Measurements from ENCODE around the gene TNFRSF1A.

The TNFRSF1A gene

GRCh38 chr12:6336889-6337853, 4.7 kb downstream of the TNFRSF1A start:
- Histone ChIP-seq H3K27ac (ENCODE audit: insufficient read depth, low read depth, low read length, poor library complexity, severe bottlenecking) (peak overlapping the region; percentile 94), H3K4me3 (ENCODE audit: insufficient read depth, low read depth, low read length) (peak overlapping the region; percentile 24), H3K9me3 (ENCODE audit: control insufficient read depth, low read length) (no peaks in the 10 kb centered on the region), H3K27me3 (ENCODE audit: control insufficient read depth, insufficient read depth, low read length, poor library complexity, severe bottlenecking) (no peaks in the 10 kb centered on the region), H3K36me3 (ENCODE audit: control insufficient read depth, insufficient read depth, low read length) (peaks cover 18% of the 10 kb centered on the region), H3K4me1 (ENCODE audit: control insufficient read depth, insufficient read depth, low read length) (peaks cover 58% of the 10 kb centered on the region)
- 70 to 77% methylated on average over 15 of the region's 15 CpGs for WGBS, 2 experiments

DNA sequence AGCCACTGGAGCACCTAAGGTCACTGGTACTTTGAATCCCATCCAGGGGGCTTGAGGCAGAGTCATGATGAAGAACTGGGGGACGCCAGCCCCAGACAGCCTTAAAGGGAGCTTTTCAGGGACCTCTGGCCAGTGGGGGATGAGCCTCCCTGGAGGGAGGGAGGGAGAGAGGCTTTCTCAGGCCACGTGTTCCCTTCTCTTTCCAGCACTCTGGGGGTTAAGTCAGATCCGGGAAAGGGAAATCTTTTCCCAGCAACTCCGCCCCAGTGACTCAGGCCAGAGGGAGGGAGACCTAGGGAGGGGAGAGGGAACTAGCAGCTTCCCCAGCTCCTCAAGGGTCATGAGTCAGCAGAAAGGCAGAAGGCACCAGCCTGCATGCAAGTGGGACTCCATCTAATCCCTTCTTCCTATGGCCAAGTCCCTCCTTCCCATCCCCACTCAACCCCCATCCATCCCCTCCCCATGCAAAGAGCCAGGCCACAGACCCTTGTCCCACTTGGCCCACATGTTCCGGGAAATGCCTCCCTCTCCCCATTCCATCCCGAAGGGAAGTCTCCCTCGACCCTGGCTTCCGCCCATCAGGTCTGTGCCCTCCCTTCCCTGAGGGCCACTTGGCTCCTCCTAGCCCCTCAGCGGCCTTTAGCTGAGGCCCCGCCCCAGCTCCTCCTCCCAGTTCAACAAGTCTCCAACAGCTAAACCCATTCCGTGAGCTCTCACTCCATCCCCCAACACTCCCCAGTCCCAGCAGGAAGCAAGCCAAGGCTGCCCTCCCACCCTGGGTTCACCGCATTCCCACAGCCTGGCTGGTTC, 5.6 kb downstream of the TNFRSF1A start:
- 1% methylated on average over 12 of the region's 12 CpGs for WGBS, 2 experiments
- Histone ChIP-seq H3K4me1 (ENCODE audit: control insufficient read depth, insufficient read depth, low read length) (peaks cover 55% of the 10 kb centered on the region), H3K27me3 (ENCODE audit: control insufficient read depth, insufficient read depth, low read length, poor library complexity, severe bottlenecking) (no peaks in the 10 kb centered on the region), H3K27ac (ENCODE audit: insufficient read depth, low read depth, low read length, poor library complexity, severe bottlenecking) (peak overlapping the region; percentile 94), H3K36me3 (ENCODE audit: control insufficient read depth, insufficient read depth, low read length) (peaks cover 21% of the 10 kb centered on the region), H3K9me3 (ENCODE audit: control insufficient read depth, low read length) (no peaks in the 10 kb centered on the region), H3K4me3 (ENCODE audit: insufficient read depth, low read depth, low read length) (peak overlapping the region; percentile 24)

- no peaks in the 10 kb centered on the region for H3K27me3 ChIP-seq (ENCODE audit: control insufficient read depth, insufficient read depth, low read length, poor library complexity, severe bottlenecking)
- 31 to 33% methylated on average over 11 of the region's 11 CpGs for WGBS, 2 experiments
- H3K27ac ChIP-seq (ENCODE audit: insufficient read depth, low read depth, low read length, poor library complexity, severe bottlenecking), result peak overlapping the region; percentile 94
- peak overlapping the region; percentile 24 for H3K4me3 ChIP-seq (ENCODE audit: insufficient read depth, low read depth, low read length)
- peaks cover 52% of the 10 kb centered on the region for H3K4me1 ChIP-seq (ENCODE audit: control insufficient read depth, insufficient read depth, low read length)
- H3K9me3 ChIP-seq (ENCODE audit: control insufficient read depth, low read length), result no peaks in the 10 kb centered on the region
- peaks cover 27% of the 10 kb centered on the region for H3K36me3 ChIP-seq (ENCODE audit: control insufficient read depth, insufficient read depth, low read length)
These were observed 6.3 kb downstream of the TNFRSF1A start for GRCh38 chr12:6335451-6336078.

GRCh38 chr12:6334940-6335450, 6.9 kb downstream of the TNFRSF1A start:
- H3K9me3 ChIP-seq (ENCODE audit: control insufficient read depth, low read length), result no peaks in the 10 kb centered on the region
- H3K4me3 ChIP-seq (ENCODE audit: insufficient read depth, low read depth, low read length), result no peak overlapping the region
- peaks cover 47% of the 10 kb centered on the region for H3K4me1 ChIP-seq (ENCODE audit: control insufficient read depth, insufficient read depth, low read length)
- H3K36me3 ChIP-seq (ENCODE audit: control insufficient read depth, insufficient read depth, low read length), result peaks cover 33% of the 10 kb centered on the region
- H3K27ac ChIP-seq (ENCODE audit: insufficient read depth, low read depth, low read length, poor library complexity, severe bottlenecking), result no peak overlapping the region
- 85 to 87% methylated on average over 12 of the region's 13 CpGs for WGBS, 2 experiments
- H3K27me3 ChIP-seq (ENCODE audit: control insufficient read depth, insufficient read depth, low read length, poor library complexity, severe bottlenecking), result no peaks in the 10 kb centered on the region

- H3K4me1 ChIP-seq (ENCODE audit: control insufficient read depth, insufficient read depth, low read length), result peaks cover 40% of the 10 kb centered on the region
- H3K27ac ChIP-seq (ENCODE audit: insufficient read depth, low read depth, low read length, poor library complexity, severe bottlenecking), result no peak overlapping the region
- no peaks in the 10 kb centered on the region for H3K27me3 ChIP-seq (ENCODE audit: control insufficient read depth, insufficient read depth, low read length, poor library complexity, severe bottlenecking)
- H3K36me3 ChIP-seq (ENCODE audit: control insufficient read depth, insufficient read depth, low read length), result peaks cover 39% of the 10 kb centered on the region
- H3K4me3 ChIP-seq (ENCODE audit: insufficient read depth, low read depth, low read length), result no peak overlapping the region
- 91 to 93% methylated on average over 5 of the region's 5 CpGs for WGBS, 2 experiments
- no peaks in the 10 kb centered on the region for H3K9me3 ChIP-seq (ENCODE audit: control insufficient read depth, low read length)
These were observed 7.5 kb downstream of the TNFRSF1A start for GRCh38 chr12:6334359-6334758.

DNA sequence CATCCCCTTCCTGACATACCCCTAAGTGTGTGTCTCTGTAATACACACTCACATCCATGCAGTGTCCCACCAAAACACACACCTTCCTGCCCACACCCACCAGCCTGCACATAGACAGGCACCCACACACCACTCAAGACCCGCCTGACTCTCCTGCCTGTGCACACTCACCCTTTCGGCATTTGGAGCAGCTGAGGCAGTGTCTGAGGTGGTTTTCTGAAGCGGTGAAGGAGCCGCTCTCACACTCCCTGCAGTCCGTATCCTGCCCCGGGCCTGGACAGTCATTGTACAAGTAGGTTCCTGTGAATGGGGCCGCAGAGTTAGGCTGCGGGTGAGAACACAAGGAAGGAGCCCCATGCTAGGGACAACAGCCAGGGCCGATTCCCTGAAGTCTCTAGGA, 8.3 kb downstream of the TNFRSF1A start:
- no peak overlapping the region for H3K27ac ChIP-seq (ENCODE audit: insufficient read depth, low read depth, low read length, poor library complexity, severe bottlenecking)
- WGBS, 2 experiments, result 95 to 96% methylated on average over 9 of the region's 9 CpGs
- H3K4me3 ChIP-seq (ENCODE audit: insufficient read depth, low read depth, low read length), result no peak overlapping the region
- no peaks in the 10 kb centered on the region for H3K9me3 ChIP-seq (ENCODE audit: control insufficient read depth, low read length)
- peaks cover 37% of the 10 kb centered on the region for H3K4me1 ChIP-seq (ENCODE audit: control insufficient read depth, insufficient read depth, low read length)
- H3K27me3 ChIP-seq (ENCODE audit: control insufficient read depth, insufficient read depth, low read length, poor library complexity, severe bottlenecking), result no peaks in the 10 kb centered on the region
- H3K36me3 ChIP-seq (ENCODE audit: control insufficient read depth, insufficient read depth, low read length), result peaks cover 39% of the 10 kb centered on the region

- H3K4me1 ChIP-seq (ENCODE audit: control insufficient read depth, insufficient read depth, low read length), result peaks cover 33% of the 10 kb centered on the region
- no peak overlapping the region for H3K27ac ChIP-seq (ENCODE audit: insufficient read depth, low read depth, low read length, poor library complexity, severe bottlenecking)
- H3K4me3 ChIP-seq (ENCODE audit: insufficient read depth, low read depth, low read length), result no peak overlapping the region
- WGBS, 2 experiments, result 96 to 97% methylated on average over 9 of the region's 9 CpGs
- peaks cover 39% of the 10 kb centered on the region for H3K36me3 ChIP-seq (ENCODE audit: control insufficient read depth, insufficient read depth, low read length)
- H3K27me3 ChIP-seq (ENCODE audit: control insufficient read depth, insufficient read depth, low read length, poor library complexity, severe bottlenecking), result no peaks in the 10 kb centered on the region
- no peaks in the 10 kb centered on the region for H3K9me3 ChIP-seq (ENCODE audit: control insufficient read depth, low read length)
These were observed 8.8 kb downstream of the TNFRSF1A start for GRCh38 chr12:6333029-6333428.

GRCh38 chr12:6332459-6332858, 9.4 kb downstream of the TNFRSF1A start:
- H3K9me3 ChIP-seq (ENCODE audit: control insufficient read depth, low read length), result no peaks in the 10 kb centered on the region
- H3K27ac ChIP-seq (ENCODE audit: insufficient read depth, low read depth, low read length, poor library complexity, severe bottlenecking), result no peak overlapping the region
- peaks cover 28% of the 10 kb centered on the region for H3K4me1 ChIP-seq (ENCODE audit: control insufficient read depth, insufficient read depth, low read length)
- H3K27me3 ChIP-seq (ENCODE audit: control insufficient read depth, insufficient read depth, low read length, poor library complexity, severe bottlenecking), result no peaks in the 10 kb centered on the region
- WGBS, 2 experiments, result 92 to 97% methylated on average over 4 of the region's 4 CpGs
- peaks cover 39% of the 10 kb centered on the region for H3K36me3 ChIP-seq (ENCODE audit: control insufficient read depth, insufficient read depth, low read length)
- no peak overlapping the region for H3K4me3 ChIP-seq (ENCODE audit: insufficient read depth, low read depth, low read length)

DNA sequence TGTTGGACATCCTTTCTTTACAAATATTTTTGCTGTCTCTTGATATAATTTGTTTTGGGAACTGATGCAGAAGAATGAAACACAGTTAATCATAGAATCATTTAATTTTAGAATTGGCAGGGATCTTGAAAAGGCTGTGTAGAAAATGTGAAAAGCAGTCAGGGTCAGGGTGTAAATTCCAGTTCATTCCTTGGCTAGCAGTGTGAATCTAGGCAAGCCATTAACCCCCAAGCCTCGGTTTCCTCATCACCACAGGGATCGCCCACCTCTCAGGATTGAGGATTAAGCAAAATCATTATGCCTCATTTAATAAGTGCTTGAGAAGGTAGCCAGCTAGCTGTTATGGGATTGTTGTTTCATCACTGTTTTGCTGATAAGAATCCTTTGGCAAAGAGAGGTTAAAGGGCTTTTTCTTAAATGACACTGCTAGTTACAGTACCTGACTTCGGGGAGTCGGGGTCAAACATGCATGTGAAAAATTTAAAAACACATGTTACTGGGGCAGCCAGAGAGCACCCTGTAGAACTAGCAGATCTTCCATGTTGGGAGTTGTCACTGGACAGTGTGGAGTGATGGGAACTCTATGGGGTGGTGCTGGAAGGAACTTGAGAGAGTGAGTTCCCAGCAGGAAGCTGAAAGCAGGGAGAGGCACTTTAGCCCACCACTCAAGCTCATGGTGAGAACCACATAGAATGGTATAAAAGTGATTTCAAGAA, 10.7 kb downstream of the TNFRSF1A start:
- H3K36me3 ChIP-seq (ENCODE audit: control insufficient read depth, insufficient read depth, low read length), result peaks cover 39% of the 10 kb centered on the region
- H3K9me3 ChIP-seq (ENCODE audit: control insufficient read depth, low read length), result no peaks in the 10 kb centered on the region
- no peak overlapping the region for H3K4me3 ChIP-seq (ENCODE audit: insufficient read depth, low read depth, low read length)
- H3K27ac ChIP-seq (ENCODE audit: insufficient read depth, low read depth, low read length, poor library complexity, severe bottlenecking), result no peak overlapping the region
- H3K4me1 ChIP-seq (ENCODE audit: control insufficient read depth, insufficient read depth, low read length), result peaks cover 23% of the 10 kb centered on the region
- H3K27me3 ChIP-seq (ENCODE audit: control insufficient read depth, insufficient read depth, low read length, poor library complexity, severe bottlenecking), result no peaks in the 10 kb centered on the region
- WGBS, 2 experiments, result 98% methylated on average over 3 to 4 of the region's 4 CpGs

All from ectodermal cell (in vitro differentiated cells).